ENCODE results near the gene MTUS2.

DNA sequence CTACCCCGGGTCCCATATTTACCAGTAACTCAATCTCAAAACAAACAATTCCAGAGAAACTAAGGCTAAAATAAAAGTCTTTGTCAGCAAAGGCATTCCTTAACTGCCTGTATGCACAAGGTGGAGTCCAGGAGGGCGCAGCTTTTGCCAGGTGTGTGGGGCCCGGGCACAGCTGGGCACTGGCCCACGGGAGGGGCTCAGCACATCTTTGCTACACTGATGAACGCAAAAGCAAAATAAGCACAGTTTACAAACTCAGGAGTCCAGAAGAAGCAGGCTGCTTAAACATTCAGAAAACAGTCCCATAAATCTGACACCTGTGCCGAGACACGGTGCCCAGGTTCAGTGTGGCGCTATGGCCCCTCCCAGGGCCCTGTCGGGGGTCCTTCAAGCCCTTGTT lies 704.5 kb downstream of the MTUS2 start:
- TF ChIP-seq POU2F2 (IDR thresholded peaks at IDR 0.05; ENCODE audit: low read depth, low read length): no peak
- TF ChIP-seq POLR2A (IDR thresholded peaks at IDR 0.05; ENCODE audit: low read depth, low read length): no peak
- no peak for TF ChIP-seq POLR2AphosphoS5 (IDR thresholded peaks at IDR 0.05; ENCODE audit: low read depth, low read length)
- no peak for TF ChIP-seq PAX5 (IDR thresholded peaks at IDR 0.05; ENCODE audit: insufficient read depth, low read length, severe bottlenecking)
- TF ChIP-seq TAF1 (IDR thresholded peaks at IDR 0.05; ENCODE audit: low read depth, low read length): no peak
